HL-60 (cell line): Measurements from ENCODE around the gene IFNLR1.

Experiments used
- DNase-seq, 2 experiments: peaks; one replicate each; pipeline ENCODE4 v3.0.0-alpha.2; 2010 to 2020; ENCODE audit warnings: low read depth in 1 of 2, low spot score in 1 of 2
- H3K27ac ChIP-seq: fragments of 250-450 bp; sonication (Bioruptor Pico); replicated peaks from 2 replicates; pipeline ENCODE4 v1.5.1; 2020; ENCODE audit warnings: mild to moderate bottlenecking, moderate library complexity
- H3K27me3 ChIP-seq: fragments of 250-450 bp; sonication (Bioruptor Pico); 2 replicates; pipeline ENCODE4 v1.5.1; 2021; ENCODE audit warnings: mild to moderate bottlenecking, moderate library complexity; ENCODE audit not compliant: insufficient read depth, poor library complexity, severe bottlenecking
- H3K4me3 ChIP-seq: replicated peaks from 2 replicates; pipeline ENCODE4 v1.5.1; 2011; ENCODE audit warnings: mild to moderate bottlenecking, control low read depth, low read length; ENCODE audit not compliant: insufficient read depth
- GABPA ChIP-seq: IDR thresholded peaks from 2 replicates; pipeline ENCODE4 v1.6.1; 2012; ENCODE audit warnings: low read depth
- POLR2AphosphoS5 ChIP-seq: IDR thresholded peaks from 2 replicates; pipeline ENCODE4 v1.6.1; 2012; ENCODE audit warnings: low read depth
- SPI1 ChIP-seq: IDR thresholded peaks from 2 replicates; pipeline ENCODE4 v1.6.1; 2012; ENCODE audit warnings: low read depth, mild to moderate bottlenecking, borderline replicate concordance
- TF ChIP-seq, protein P1 (sequence below): IDR thresholded peaks from 2 replicates; pipeline ENCODE4 v1.6.1; 2012; ENCODE audit warnings: low read depth; ENCODE audit not compliant: insufficient replicate concordance
- TF ChIP-seq, protein P2 (sequence below): IDR thresholded peaks from one replicate; pipeline ENCODE4 v1.5.1; 2011; ENCODE audit warnings: low read length, control low read depth, inconsistent platforms; ENCODE audit not compliant: insufficient read depth

IFNLR1 gene

DNA sequence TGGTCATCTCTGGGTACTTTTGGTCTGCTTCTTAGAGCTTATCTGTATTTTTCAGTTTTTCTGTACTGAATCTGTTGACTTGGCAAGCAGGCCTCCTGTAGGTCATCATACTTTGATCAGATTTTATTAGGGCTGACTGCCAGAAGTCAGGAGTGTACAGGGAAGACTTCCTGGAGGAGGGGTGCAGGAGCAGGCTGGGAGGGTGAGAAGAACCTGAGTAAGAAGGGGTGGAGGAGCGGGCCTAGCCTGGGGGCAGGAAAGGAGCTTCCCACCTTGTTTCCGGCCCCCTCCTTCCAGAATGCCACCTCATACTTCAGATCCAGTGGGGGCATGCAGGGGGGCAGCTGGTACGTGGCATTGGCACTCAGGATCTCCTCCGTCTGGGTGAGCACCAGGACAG, 25.8 kb downstream of the IFNLR1 start:
- TF ChIP-seq POLR2AphosphoS5: no peak
- TF ChIP-seq, protein P1, sequence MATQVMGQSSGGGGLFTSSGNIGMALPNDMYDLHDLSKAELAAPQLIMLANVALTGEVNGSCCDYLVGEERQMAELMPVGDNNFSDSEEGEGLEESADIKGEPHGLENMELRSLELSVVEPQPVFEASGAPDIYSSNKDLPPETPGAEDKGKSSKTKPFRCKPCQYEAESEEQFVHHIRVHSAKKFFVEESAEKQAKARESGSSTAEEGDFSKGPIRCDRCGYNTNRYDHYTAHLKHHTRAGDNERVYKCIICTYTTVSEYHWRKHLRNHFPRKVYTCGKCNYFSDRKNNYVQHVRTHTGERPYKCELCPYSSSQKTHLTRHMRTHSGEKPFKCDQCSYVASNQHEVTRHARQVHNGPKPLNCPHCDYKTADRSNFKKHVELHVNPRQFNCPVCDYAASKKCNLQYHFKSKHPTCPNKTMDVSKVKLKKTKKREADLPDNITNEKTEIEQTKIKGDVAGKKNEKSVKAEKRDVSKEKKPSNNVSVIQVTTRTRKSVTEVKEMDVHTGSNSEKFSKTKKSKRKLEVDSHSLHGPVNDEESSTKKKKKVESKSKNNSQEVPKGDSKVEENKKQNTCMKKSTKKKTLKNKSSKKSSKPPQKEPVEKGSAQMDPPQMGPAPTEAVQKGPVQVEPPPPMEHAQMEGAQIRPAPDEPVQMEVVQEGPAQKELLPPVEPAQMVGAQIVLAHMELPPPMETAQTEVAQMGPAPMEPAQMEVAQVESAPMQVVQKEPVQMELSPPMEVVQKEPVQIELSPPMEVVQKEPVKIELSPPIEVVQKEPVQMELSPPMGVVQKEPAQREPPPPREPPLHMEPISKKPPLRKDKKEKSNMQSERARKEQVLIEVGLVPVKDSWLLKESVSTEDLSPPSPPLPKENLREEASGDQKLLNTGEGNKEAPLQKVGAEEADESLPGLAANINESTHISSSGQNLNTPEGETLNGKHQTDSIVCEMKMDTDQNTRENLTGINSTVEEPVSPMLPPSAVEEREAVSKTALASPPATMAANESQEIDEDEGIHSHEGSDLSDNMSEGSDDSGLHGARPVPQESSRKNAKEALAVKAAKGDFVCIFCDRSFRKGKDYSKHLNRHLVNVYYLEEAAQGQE: no peak
- TF ChIP-seq GABPA: no peak
- TF ChIP-seq SPI1: no peak
- TF ChIP-seq, protein P2, sequence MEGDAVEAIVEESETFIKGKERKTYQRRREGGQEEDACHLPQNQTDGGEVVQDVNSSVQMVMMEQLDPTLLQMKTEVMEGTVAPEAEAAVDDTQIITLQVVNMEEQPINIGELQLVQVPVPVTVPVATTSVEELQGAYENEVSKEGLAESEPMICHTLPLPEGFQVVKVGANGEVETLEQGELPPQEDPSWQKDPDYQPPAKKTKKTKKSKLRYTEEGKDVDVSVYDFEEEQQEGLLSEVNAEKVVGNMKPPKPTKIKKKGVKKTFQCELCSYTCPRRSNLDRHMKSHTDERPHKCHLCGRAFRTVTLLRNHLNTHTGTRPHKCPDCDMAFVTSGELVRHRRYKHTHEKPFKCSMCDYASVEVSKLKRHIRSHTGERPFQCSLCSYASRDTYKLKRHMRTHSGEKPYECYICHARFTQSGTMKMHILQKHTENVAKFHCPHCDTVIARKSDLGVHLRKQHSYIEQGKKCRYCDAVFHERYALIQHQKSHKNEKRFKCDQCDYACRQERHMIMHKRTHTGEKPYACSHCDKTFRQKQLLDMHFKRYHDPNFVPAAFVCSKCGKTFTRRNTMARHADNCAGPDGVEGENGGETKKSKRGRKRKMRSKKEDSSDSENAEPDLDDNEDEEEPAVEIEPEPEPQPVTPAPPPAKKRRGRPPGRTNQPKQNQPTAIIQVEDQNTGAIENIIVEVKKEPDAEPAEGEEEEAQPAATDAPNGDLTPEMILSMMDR: no peak
- Histone ChIP-seq H3K27ac (no peak overlapping the region), H3K27me3 (no peaks in the 10 kb centered on the region), H3K4me3 (no peak overlapping the region)
- no peak for DNase-seq

DNA sequence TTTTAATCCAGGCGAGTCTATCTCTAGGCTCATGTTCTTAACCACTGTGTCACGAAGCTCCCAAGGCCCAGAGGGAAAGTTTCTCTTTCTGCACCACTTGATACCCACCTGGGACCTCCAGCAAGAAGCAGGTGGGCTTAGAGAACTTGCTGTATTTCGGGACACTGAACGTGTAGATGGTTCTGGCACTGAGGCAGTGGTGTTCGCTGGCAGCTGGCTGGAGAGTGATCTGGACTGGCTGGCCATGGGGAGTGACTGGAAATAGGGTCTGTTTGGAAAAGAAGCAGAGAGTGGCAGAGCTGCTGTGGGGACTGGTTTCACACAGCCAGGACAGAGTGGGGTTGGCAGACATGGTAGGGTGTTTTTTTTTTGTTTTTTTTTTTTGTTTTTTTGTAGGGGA, 27.7 kb downstream of the IFNLR1 start:
- TF ChIP-seq, protein P2: no peak
- no peak for TF ChIP-seq POLR2AphosphoS5
- no peak for TF ChIP-seq GABPA
- no peak for TF ChIP-seq SPI1
- TF ChIP-seq, protein P1: no peak
- Histone ChIP-seq H3K4me3 (no peak overlapping the region), H3K27ac (no peak overlapping the region), H3K27me3 (no peaks in the 10 kb centered on the region)
- DNase-seq: no peak

DNA sequence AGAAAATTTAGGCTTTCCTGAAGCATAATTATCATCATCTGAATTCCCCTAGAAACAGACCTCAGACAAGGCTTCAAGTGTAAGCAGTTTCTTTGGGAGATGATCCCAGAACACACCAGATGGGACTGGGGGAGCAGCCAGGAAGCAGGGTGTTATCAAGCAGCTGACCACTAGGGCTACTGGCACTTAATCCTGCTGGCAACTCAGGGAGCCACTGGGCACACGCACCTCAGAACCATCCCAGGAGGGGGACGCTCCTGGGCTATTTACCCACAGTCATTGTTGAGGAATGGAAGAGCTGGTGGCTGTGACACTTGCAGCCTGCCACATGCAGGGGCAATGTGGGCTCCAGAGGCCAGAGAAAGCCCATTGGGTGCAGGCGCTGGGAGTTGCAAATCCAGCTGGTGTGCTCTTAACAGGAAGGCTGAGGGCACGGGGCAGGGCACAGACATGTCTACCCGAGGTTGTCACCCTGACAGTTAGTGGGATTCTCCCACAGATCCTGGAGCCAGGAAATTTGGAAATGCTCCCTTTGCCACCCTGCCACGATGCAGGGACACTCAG, 29.1 kb downstream of the IFNLR1 start:
- no peak for DNase-seq
- Histone ChIP-seq H3K27ac (no peak overlapping the region), H3K27me3 (no peaks in the 10 kb centered on the region), H3K4me3 (no peak overlapping the region)
- no peak for TF ChIP-seq GABPA
- no peak for TF ChIP-seq POLR2AphosphoS5
- TF ChIP-seq, protein P2: no peak
